H4 (cell line): Measurements from ENCODE around the gene PLEKHA4. TPM values are rescaled to one million over a fixed set of nuclear protein-coding genes. Genes with fewer than 3 reads are reported as not detected.

Source experiments
- DNase-seq: peaks from one replicate; pipeline ENCODE4 v3.0.0-alpha.2; 2015; ENCODE audit warnings: low spot score
- total RNA-seq: library from RNA; depleted of rRNA; stranded (reverse); fragments of >200 nt; shearing (Covaris generic); gene quantifications from 2 replicates; pipeline ENCODE4 v1.2.3, GENCODE V29; 2014

Gene PLEKHA4
- total RNA-seq, 1 experiment from 2014 or later, result 5.4 TPM

DNA sequence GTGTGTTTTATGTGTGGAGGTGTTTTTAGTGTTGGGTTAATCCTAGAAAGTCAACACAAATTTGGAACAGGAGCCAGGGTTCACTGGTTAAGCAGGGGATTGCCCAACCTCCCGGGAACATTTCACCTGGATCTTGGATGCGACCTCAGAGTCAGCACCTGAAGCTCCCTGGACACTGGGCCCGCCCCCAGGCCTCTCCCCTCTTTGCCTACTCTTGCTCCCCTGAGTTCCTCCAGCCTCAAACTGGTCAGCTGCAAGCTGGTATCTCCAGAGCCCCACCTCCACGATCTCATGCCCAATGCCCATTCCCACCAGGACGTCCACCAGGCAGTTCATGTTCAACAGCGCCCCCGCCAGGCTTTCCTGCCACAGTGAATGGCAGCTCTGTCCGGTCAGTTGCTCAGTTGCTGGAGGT lies 41.8 kb downstream of the PLEKHA4 start:
- DNase-seq, result no peak

DNA sequence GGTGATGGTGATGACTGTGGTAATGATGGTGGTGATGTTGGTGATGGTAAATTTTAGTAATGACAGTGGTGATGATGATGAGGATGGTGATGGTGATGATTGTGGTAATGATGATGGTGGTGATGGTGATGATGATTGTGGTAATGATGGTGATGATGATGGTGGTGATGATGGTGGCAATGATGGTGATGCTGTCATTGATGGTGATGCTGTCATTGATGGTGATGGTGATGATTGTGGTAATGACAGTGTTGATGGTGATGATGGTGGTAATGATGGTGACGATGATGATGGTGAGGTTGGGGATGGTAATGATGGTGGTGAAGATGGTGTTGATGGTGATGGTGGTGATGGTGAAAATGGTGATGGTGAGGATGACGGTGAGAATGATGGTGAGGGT lies 45.9 kb downstream of the PLEKHA4 start:
- no peak for DNase-seq

DNA sequence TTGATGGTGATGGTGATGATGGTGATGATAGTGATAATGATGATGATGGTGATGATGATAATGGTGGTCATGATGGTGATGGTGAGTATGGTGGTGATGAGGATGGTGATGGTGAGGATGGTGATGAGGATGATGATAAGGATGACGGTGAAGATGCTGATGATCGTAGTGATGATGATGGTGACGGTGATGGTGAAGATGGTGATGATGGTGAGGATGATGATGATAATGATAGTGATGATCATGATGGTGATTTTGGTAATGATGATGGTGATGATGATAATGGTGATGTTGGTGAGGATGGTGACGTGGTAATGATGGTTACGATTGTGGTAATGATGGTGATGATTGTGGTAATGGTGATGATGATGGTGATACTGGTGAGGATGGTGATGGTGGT lies 46.8 kb downstream of the PLEKHA4 start:
- DNase-seq, result no peak

DNA sequence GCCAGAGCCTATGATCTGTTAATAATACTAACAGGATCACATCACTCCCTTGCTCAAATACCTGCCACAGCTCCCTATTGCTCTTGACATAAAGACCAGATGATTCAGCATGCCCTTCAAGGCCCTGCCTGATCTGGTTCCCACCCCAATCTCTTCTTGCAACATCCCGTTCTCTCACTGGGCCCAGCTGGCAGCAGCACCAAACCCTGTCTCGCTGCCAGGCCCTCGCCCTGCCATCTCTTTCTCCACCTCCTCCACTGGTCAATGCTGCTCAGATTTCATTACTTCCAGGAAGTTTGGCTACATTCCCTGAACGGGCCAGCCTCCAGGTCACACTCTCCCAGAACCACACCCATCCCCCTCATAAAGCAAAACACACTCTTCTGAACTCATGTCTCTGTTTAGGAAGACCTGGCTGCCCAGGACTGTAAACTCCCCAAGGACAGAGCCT lies 49.0 kb downstream of the PLEKHA4 start:
- DNase-seq, result peak; percentile 99

DNA sequence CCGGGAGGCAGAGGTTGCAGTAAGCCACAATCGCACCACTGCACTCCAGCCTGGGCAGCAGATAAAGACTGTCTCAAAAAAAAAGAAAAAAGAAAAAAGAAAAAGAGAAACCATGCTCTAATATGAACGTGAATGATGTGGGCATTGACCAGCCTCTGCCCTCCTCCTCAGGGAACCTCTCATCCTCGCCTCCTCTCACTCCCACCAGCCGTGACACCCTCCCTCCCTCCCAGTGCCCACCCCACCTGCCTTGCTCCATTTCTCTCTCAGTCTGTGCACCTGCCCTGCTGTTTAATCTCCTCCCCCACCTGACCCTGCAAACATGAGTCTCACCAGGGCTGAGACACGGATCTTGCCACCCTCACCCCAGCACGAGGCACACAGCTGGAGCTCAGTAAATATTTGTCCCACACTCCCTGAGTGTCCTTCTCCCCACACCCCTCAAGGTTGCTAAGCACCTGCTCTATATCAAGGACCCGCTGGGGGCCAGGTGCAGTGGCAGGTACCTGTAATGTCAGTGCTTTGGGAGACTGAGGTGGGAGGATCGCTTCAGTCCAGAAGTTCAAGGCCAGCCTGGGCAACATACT lies 50.1 kb downstream of the PLEKHA4 start:
- DNase-seq, result no peak

DNA sequence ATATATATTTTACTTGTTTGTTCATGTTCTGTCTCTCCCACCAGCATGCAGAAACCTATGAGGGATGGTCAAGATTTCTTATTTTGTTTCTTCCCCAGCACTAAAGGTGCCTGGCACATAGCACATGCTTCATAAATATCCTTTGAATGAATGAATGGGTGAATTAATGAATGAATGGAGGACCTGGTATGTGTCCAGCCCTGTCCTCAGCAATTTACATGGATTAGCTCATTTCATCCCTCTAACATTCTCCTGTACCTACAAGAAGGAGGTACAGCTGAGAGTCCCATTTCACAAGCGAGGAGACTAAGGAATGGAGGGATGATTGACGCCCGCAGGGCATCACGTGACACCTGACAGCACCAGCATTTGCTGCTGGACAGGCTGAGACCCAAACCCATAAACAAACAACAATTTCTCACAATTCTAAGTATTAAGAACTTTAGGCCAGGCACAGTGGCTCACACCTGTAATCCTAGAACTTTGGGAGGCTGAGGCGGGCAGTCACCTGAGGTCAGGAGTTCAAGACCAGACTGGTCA lies 50.8 kb downstream of the PLEKHA4 start:
- no peak for DNase-seq

DNA sequence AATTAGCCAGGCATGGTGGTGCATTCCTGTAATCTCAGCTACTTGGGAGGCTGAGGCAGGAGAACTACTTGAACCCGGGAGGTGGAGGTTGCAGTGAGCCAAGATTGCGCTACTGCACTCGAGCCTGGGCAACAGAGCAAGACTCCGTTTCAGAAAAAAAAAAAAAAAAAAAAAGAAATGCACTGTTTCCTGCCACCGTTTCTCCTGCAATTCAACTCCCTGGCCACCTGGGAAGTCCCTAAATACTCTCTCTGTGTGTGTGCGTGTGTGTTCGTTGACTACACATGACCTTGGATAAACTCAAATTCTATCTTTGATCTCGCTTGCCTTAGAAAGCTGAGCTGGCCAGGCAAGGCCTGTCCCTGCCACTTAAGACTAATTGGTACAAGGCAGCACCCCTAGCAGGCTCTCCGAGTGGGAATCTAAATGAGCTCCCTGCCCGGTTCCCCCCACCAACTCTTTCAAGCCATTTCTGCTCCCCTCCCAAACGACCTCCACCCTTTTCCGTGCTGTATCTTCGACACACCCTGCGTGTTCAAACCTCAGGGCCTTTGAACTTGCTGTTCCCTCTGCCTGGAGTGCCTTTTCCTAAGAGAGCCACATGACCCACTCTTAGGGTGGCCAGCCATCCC lies 52.4 kb downstream of the PLEKHA4 start:
- DNase-seq, result peak; percentile 90

DNA sequence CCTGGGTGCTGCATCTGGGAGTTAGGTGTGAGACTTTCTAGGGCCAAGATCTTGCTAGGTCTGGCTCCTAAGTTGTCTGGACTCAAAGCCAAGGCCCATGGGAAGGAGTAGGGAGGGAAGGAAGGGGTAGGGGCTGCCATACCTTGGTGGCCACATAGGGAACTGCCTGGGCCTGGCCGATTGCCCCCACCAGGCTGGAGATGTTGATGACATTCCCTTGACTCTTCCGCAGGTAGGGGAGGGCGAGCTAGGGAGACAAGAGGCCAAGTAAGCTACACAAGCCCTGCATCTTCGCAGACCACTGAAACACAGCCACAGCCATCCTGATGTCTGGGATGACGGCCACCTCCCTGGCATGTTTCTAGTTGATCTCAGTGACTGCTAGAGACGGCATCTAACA lies 53.5 kb downstream of the PLEKHA4 start:
- no peak for DNase-seq

DNA sequence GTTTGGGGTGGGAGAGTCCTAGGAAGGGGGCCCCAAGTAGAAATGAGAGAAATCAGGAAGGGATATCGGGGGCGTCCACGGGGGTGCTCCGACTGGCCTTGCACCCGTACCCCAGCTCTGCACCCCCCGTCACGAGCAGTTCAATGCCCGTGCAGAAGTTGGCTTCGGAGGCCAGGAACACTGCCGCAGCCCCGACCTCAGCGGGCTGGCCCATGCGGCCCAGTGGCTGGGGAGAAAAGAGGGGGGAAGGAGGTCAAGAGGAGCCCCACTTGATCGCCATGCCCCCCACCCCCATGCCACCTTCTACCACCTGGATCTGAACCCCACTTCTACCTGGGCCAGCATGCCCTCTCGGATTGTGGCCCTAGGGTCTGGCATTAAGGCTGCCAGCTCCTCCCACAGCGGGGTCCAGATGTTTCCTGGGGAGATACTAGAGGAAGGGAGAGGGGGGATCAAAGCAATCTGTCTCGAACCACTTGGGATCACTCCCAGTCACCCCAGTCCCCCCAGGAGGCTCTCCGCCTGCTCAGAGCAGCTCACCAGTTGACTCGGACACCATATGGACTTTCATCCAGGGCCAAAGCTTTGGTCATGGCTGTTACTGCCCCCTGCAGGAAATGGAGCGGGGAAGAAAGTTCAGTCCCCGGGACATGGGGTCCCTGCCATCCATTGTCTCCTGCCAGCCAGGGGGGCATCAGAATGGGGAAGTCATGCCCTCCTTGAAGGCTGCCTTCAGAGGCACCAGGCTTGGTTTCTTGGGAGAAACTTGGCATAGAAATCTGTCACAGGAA lies 55.1 kb downstream of the PLEKHA4 start:
- DNase-seq, result no peak

DNA sequence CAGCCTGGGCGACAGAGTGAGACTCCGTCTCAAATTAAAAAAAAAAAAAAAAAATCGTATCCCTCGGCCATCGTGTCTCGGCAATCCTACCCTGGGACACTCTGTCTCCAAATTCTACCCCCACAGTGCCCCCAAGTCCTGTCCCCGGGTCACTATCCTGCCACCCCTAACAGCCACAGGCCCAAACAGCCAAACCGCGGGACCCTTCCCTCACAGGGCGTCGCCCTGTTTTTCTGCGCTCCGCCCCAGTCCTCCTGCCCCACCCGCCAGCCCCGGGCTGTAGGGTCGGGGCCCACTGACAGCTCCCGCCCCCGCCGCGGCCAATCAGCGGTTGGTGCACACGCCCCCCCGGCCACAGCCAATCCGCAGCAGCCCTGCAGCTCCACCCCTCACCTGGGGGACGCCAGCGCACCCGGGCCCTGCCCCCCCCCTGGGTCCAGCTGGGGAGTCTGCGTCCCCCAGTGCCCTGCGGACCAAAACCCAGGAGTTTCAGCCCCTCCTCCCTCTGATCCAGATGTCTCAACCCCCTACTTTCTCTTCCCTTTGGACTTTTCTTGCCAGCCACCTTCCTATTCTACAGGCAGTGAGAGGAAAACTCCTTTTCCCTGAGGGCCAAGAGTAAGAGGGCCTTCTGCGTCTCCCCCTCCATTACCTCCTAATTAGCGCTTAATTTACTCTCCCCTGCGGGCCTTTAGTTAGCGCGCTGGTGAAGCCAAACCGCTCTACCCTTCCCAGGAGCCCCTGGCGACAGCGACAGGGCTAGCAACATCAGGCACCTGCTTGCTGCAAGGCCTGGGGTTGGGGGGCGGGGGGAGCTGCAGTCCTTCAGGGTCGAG lies 56.1 kb downstream of the PLEKHA4 start:
- no peak for DNase-seq

DNA sequence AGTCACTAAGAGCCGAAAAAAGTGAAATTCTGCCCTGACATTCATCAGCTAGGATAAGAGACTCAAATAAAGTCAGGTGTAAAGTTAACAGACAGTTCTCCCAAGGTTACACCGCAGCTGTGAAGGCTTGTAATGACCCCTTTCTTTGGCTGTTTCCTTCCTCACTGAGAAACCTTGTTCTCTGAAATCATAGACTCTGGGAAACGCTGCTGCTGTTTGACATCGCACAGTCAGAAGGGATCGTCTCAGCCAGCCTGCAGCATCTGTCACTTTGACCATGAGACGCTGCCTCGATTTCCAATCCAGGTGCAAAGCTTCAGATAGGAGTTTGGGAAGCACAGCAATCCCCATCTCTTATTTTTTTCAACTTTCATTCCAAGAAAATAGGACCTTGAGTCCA lies 58.3 kb downstream of the PLEKHA4 start:
- no peak for DNase-seq

DNA sequence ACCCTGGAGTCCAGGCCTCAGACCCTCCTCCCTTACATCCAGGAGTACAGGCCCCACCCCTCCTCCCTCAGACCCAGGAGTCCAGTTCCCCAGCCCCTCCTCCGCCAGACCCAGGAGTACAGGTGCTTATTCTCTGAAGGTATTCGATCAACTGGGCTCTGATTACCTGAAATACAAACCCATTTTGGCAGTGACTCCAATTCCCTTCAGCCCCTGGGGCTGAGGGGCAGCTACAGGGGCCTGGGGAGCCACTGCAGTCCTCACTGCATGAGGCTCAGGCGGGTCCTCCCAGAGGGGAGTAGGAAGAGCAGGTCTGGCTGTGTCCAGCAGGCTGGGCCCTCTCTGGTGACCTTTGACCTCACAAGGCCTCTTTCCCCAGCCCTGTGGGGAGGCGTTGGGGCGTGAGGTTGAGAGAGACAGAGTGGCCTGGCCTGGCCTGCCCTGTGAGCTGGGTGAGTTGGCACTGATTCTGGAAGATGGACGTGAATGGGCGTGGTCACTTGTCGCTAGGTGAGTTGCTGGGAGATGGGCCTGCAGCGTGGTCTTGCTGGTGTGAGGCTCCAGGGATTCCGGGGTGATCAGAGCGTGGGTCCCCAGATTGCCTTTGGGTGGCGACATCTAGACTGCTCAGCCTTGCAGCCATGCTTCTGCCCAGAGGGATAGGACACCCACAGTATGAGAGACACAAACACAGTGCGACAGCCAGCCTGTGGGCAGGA lies 60.7 kb downstream of the PLEKHA4 start:
- no peak for DNase-seq

DNA sequence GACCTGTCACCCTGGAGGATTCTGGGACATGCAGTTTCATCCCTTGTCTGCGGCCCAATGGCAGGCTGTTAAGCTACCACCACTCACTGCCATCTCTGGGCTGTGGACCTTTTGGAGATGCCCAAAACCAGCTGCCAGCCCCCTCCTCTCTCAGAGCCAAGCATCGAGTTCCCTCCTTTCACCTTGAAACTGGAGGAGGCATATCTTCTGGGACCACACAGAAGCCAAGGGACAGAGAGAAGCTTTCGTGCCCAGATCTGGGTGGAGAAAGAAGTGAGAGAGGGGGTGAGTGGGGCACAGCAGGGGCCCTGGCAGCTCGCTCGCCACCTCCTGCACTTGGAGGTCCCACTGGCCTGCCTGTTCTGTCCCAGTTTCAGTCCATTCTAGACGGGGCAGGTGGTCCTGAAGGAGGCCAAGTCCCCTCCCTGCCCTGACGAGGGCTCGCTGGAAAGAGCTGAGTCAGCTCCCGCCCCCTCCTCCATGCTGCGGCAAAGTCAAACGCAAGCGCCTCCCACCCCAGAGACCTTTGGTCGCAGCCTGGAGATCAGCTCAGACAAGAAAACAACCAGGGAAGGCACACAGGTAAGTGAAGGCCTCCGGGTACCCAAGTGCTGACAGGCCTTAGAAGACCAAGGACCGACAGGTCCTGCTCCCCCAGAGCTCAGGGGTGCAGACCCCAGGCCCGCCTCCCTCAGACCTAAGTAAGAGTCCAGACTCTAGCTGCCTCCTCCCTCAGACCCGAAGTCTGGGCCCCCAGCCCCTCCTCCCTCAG lies 61.4 kb downstream of the PLEKHA4 start:
- DNase-seq, result no peak

DNA sequence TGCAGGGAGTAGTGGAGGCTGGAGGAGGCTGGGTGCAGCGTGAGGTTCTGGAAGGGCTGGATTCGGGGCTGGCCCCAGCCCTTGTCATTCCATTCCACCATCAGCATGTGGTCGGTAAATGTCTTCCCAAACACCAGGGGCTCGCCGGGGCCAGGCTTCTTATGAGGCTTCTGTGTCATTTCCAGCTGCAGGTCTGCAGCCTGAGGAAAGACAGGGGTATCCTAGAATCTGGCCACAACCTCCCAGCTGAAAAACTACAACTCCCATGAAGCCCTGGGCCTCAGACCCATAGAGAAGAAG lies 61.9 kb downstream of the PLEKHA4 start:
- DNase-seq, result no peak

DNA sequence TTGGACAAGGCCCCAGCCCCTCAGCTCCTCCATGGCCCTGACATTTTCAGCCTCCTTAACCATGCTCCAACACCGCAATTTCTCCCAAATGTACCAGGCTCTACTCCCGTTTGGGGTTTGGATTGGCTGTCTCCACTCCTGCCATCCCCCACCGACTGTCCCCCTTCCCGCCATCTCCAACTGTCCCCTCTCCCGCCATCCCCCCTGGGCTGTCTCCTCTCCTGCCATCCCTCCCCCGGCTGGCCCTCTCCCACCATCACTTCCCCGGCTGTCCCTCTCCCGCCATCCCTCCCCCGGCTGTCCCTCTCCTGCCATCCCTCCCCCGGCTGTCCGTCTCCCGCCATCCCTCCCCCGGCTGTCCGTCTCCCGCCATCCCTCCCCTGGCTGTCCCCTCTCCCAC lies 63.0 kb downstream of the PLEKHA4 start:
- DNase-seq, result no peak

DNA sequence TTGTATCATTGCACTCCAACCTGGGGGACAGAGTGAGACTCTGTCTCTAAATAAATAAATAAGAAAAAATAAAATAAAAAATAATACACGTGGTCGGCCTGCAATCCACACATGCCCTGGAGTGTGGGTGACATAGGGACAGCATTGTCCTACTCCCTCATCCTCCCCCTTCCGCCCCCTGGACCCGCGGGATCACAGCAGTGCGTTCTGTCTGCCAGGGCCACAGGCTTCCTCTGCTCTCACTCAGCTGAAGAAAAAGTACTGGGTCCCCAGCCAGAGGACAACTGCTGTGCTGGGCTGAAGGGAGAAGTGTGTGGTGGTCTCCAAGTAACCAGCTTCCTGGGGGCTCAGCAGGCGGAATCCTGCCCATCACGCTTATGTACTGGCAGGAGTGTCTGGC lies 63.9 kb downstream of the PLEKHA4 start:
- no peak for DNase-seq

DNA sequence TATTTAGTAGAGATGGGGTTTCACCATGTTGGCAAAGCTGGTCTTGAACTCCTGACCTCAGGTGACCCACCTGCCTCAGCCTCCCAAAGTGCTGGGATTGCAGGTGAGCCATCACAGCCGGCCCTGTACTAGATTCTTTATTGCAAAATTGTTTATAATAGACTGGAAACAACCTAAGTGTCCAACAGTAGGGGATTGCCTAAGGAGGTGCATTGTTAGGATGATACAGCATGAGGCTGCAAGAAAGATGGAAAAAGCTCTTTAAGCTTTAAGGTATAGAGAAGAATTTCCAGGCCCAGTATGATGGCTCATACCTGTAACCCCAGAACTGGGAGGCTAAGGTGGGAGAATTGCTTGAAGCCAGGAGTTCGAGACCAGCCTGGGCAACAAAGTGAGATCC lies 65.8 kb downstream of the PLEKHA4 start:
- no peak for DNase-seq

DNA sequence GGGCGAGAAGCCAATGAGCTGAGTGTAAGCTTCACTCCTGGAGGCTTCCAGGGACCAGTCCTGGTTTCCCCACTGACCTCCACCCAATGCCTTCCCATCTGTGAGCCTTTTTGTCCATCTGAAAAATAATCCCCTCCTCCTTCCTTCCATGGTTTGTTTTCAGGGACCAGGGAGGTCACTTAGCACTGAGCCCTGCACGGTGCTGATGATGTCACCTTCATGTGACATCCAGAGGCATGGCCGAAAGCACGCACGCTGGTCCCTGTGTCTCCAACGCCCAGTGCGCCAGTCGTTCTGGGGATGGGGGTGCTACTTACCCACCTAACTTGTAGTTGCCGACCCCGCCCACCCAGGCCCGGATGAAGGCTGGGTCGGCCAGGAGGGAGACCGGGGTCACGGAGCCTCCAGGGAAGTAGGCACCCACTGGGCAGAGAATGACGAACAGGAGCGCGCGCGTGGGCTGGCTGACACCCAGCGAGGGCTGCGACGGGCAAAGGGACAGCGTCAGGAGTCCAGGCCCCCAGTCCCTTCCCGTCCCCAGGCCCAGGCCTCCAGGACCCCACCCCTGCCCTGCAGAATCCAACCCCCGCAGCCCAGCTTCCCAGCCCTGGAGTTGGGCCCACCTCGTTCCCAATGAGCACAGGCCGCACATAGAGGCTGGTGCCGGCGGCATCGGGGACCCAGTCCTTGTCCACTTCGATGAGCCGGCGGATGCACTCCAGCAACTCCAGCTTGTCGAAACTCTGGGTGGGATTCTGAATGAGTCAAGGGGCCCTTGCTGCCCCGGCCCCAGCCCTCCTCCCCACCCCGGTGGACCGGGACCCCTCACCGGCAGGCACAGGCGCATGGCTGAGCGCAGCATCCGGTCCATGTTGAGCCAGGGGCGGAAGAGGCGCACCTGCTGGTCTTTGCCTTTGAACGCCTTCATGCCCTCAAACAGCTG lies 68.8 kb downstream of the PLEKHA4 start:
- DNase-seq, result no peak

DNA sequence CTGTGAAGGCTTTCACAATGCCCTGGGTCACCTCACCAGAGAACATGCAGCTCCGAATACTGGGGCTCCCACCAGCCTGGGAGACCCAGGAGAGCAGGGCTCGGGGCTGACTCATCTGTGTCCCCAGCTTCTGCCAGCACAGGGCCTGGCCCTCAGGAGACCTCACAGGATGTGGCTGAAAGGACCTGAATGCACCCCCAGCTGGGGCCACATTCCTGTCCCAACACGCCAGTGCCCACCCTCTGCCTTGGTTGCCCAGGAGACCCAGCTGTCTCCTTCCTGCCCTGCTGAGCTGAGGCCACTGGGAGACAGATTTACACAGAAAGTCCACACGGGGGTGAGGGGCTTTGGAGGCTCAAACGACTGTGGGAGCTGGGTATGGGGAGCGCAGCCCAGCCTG lies 69.5 kb downstream of the PLEKHA4 start:
- DNase-seq, result no peak

DNA sequence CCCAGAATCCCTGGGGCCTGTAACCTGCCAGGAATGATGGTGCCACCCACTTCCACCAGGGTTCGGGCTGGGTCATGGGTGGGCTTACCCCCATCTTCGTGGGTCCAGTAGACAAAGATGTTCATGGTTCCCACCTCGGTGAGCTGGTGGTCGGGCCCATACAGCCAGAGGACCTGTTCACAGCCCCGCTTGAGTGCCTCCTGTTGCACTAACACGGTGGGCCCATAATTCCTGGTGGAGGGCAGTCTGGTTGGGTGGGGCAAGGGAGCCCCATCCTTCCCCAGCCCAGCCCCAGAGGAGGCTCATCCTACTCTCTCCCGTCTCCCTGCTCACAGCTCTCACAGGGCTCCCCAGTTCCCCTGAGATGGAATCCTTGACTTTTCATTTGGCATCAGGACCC lies 71.3 kb downstream of the PLEKHA4 start:
- no peak for DNase-seq
